ENCODE results near the gene FAM171A1. TPM values are rescaled to one million over a fixed set of nuclear protein-coding genes. Genes with fewer than 3 reads are reported as not detected.

Gene FAM171A1
- total RNA-seq, 2 experiments from 2014 or later = 4.2 to 5.1 TPM

DNA sequence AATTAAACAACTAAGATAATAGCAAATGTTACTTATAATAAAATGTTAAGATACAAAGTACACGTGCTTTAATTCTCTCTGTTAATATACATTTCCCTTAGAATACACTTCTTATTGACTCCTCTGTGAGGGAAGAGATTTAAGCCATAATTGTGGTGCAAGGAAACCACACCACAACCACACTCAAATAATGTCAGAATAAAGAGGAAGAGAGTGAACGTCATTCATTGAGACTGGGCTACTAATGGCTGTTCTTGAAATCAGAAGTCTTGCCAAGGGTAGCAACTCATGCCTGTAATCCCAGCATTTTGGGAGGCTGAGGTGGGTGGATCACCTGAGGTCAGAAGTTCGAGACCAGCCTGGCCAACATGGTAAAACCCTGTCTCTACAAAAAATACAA is 10.0 kb downstream of the FAM171A1 start:
- ChIA-PET CTCF (no interaction called here), POLR2A (no interaction called here)
- H3K27me3 Mint-ChIP-seq = peaks cover 14% of the 10 kb centered on the region
- DNase-seq (peak; percentile 13), ATAC-seq (no peak)
- intact Hi-C loops (cut with micrococcal nuclease) = no loop called here
- TF ChIP-seq, protein P1, sequence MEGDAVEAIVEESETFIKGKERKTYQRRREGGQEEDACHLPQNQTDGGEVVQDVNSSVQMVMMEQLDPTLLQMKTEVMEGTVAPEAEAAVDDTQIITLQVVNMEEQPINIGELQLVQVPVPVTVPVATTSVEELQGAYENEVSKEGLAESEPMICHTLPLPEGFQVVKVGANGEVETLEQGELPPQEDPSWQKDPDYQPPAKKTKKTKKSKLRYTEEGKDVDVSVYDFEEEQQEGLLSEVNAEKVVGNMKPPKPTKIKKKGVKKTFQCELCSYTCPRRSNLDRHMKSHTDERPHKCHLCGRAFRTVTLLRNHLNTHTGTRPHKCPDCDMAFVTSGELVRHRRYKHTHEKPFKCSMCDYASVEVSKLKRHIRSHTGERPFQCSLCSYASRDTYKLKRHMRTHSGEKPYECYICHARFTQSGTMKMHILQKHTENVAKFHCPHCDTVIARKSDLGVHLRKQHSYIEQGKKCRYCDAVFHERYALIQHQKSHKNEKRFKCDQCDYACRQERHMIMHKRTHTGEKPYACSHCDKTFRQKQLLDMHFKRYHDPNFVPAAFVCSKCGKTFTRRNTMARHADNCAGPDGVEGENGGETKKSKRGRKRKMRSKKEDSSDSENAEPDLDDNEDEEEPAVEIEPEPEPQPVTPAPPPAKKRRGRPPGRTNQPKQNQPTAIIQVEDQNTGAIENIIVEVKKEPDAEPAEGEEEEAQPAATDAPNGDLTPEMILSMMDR (IDR thresholded peaks at IDR 0.05) = no peak
- H3K9me3 Mint-ChIP-seq = no peaks in the 10 kb centered on the region
- peaks cover 3% of the 10 kb centered on the region for H3K4me1 Mint-ChIP-seq (ENCODE audit: low read depth)
- H3K27ac Mint-ChIP-seq = no peak overlapping the region
- no peak overlapping the region for H3K4me3 Mint-ChIP-seq
- no peaks in the 10 kb centered on the region for H3K36me3 Mint-ChIP-seq (ENCODE audit: low read depth)

DNA sequence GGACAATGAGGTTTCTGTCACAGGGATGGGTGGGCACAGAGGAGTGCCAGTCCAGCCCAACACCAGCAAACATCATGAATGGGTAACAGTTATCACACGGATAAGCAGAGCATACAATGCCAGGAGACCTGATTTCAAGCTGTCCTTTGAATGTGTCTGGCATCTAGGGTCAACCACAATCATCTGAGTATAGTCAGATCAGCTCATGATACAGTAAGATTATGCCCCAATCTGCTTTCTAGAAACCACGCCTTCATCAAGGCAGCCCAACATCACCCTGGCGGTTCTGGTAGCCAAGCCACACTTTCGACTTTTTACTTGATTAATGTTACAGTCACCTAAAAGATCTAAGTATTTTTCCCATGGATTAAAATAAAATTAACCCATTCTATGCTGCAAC is 10.5 kb downstream of the FAM171A1 start:
- peaks cover 14% of the 10 kb centered on the region for H3K27me3 Mint-ChIP-seq
- H3K4me3 Mint-ChIP-seq = no peak overlapping the region
- H3K36me3 Mint-ChIP-seq (ENCODE audit: low read depth) = no peaks in the 10 kb centered on the region
- TF ChIP-seq, protein P1 (IDR thresholded peaks at IDR 0.05) = no peak
- H3K9me3 Mint-ChIP-seq = no peaks in the 10 kb centered on the region
- ATAC-seq = no peak
- intact Hi-C loops (cut with micrococcal nuclease) = no loop called here
- DNase-seq = no peak
- H3K4me1 Mint-ChIP-seq (ENCODE audit: low read depth) = peaks cover 3% of the 10 kb centered on the region
- CTCF ChIA-PET = interaction anchor here (1.2 to 1.6 kb wide), 2 partner anchors 8 to 10 kb away, joined by 3 to 4 read pairs; partner anchors contain the start of gene FAM171A1
- POLR2A ChIA-PET = no interaction called here
- H3K27ac Mint-ChIP-seq = no peak overlapping the region

DNA sequence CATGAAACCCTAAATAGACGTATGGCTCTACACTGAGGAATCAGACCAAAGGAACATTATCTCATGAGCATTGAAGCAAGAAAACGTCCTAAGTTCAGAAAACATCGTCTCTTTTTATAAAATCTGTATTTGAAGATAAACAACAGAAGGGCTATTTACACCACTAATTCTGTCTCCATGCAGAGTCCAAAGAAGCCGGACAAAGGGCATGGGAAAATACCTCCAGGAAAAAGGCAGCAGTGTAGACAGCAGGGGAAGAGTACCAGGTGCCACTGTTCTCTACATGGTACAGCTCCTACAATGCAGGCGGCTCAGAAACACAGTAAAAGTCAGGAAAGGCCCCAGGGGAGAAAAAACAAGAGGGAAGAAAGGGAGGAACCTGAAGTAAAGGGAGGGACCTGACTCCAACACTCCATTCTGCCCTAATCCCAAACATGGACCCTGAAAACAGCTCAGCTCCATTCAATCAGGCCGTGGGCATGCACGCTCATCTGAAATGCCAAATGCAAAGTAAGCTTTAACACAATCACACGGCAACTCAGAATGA is 17.5 kb downstream of the FAM171A1 start:
- H3K36me3 Mint-ChIP-seq (ENCODE audit: low read depth) = no peaks in the 10 kb centered on the region
- H3K4me1 Mint-ChIP-seq (ENCODE audit: low read depth) = no peaks in the 10 kb centered on the region
- H3K27me3 Mint-ChIP-seq = peaks cover 10% of the 10 kb centered on the region
- intact Hi-C loops (cut with micrococcal nuclease) = no loop called here
- no peaks in the 10 kb centered on the region for H3K9me3 Mint-ChIP-seq
- ChIA-PET POLR2A (no interaction called here), CTCF (interaction anchor here (1.0 kb wide), 1 partner anchor 9 kb away, joined by 3 read pairs; no protein-coding TSS in a partner anchor)
- ATAC-seq = no peak
- no peak for DNase-seq
- no peak overlapping the region for H3K27ac Mint-ChIP-seq
- TF ChIP-seq, protein P1 (IDR thresholded peaks at IDR 0.05) = no peak
- no peak overlapping the region for H3K4me3 Mint-ChIP-seq

DNA sequence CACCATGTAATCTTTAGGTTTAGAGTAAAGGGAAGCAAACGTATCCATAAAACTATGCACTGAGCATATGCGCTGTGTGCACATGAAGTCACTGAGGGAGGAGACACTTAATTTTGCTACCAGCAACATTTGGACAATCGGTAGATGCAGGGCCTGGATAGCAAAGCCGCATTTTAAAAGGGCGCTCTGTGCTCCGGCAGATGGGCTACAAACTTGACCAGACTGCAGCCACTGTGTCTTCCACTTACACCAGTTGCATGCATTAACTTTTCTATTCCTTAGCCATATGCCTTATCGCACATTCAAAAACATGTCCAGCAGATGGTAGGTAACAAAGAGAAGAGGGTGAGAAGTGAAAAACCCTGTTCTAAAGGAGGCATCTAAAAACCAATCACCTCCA is 18.3 kb downstream of the FAM171A1 start:
- intact Hi-C loops (cut with micrococcal nuclease) = no loop called here
- no peaks in the 10 kb centered on the region for H3K9me3 Mint-ChIP-seq
- ATAC-seq = no peak
- H3K27ac Mint-ChIP-seq = no peak overlapping the region
- ChIA-PET CTCF (no interaction called here), POLR2A (no interaction called here)
- DNase-seq = no peak
- TF ChIP-seq, protein P1 (IDR thresholded peaks at IDR 0.05) = no peak
- H3K36me3 Mint-ChIP-seq (ENCODE audit: low read depth) = no peaks in the 10 kb centered on the region
- peaks cover 10% of the 10 kb centered on the region for H3K27me3 Mint-ChIP-seq
- H3K4me3 Mint-ChIP-seq = no peak overlapping the region
- no peaks in the 10 kb centered on the region for H3K4me1 Mint-ChIP-seq (ENCODE audit: low read depth)

DNA sequence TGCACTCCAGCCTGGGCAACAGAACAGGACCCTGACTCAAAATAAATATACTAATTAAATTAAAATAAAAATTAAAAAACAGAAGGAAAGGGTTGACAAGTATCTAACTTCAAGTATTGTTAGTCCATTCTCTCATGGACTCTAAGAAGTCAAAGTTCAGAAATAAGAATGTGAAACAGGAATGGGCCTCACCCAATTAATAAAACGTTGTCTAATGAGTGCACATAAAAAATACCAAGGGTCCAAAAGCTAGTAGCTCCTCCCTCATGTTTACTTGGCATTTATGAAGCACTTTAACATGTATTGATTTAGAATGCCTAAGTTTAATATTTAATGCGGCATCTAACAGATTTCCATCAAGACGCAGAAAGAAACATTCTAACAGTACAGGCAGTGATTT is 18.9 kb downstream of the FAM171A1 start:
- Mint-ChIP-seq H3K4me1 (ENCODE audit: low read depth) (no peaks in the 10 kb centered on the region), H3K4me3 (no peak overlapping the region), H3K36me3 (ENCODE audit: low read depth) (no peaks in the 10 kb centered on the region), H3K27me3 (peaks cover 10% of the 10 kb centered on the region), H3K9me3 (no peaks in the 10 kb centered on the region), H3K27ac (no peak overlapping the region)
- DNase-seq (no peak), ATAC-seq (no peak)
- TF ChIP-seq, protein P1 (IDR thresholded peaks at IDR 0.05) = no peak
- ChIA-PET POLR2A (no interaction called here), CTCF (no interaction called here)
- intact Hi-C loops (cut with micrococcal nuclease) = no loop called here

Data from activated CD8-positive, alpha-beta T cell treated with anti-CD3 and anti-CD28 coated beads for 36 hours (primary cell).